Measurements from ENCODE around the gene PAWR. TPM values are rescaled to one million over a fixed set of nuclear protein-coding genes. Genes with fewer than 3 reads are reported as not detected.

The PAWR gene
- total and polyA plus RNA-seq, 10 of the 15 experiments (the other 5 are each of a cell fraction or from before 2014, with no cell fraction given): 8.1 to 70.6 (median 24.2) TPM

- TF ChIP-seq ZNF592 (IDR thresholded peaks at IDR 0.05): no peak
- no peak for TF ChIP-seq DPF2 (IDR thresholded peaks at IDR 0.05)
- no peak; the same call in 1 of the 2 replicates for TF ChIP-seq GATAD2B (conservative IDR thresholded peaks at IDR 0.05; ENCODE audit: low read depth)
- peak; percentile 57; the same call in 1 of the 2 replicates for TF ChIP-seq LARP7 (IDR thresholded peaks at IDR 0.05)
- TF ChIP-seq CBX5 (IDR thresholded peaks at IDR 0.05; ENCODE audit: low read depth): 0 out of 2 replicates have a peak, but pooled peaks have one; percentile 13
- peak; percentile 50; the same call in 1 of the 2 replicates for TF ChIP-seq SIN3A (IDR thresholded peaks at IDR 0.05; ENCODE audit: low read depth, low read length)
- peak; percentile 37; the same call in 1 of the 2 replicates for TF ChIP-seq SMC3 (IDR thresholded peaks at IDR 0.05; ENCODE audit: borderline replicate concordance, low read length)
- TF ChIP-seq PAX5 (IDR thresholded peaks at IDR 0.05; ENCODE audit: borderline replicate concordance, low read depth, low read length): no peak
- TF ChIP-seq NFYB (IDR thresholded peaks at IDR 0.05; ENCODE audit: insufficient read depth, low read depth, low read length): no peak
- TF ChIP-seq SPI1 (IDR thresholded peaks at IDR 0.05; ENCODE audit: borderline replicate concordance, insufficient read depth, low read depth, low read length): no peak
- TF ChIP-seq PAX8 (IDR thresholded peaks at IDR 0.05): no peak
- no peak for TF ChIP-seq BCL11A (IDR thresholded peaks at IDR 0.05; ENCODE audit: low read depth, low read length)
- no peak for TF ChIP-seq RUNX3 (IDR thresholded peaks at IDR 0.05; ENCODE audit: low read length)
- no peak for TF ChIP-seq JUNB (IDR thresholded peaks at IDR 0.05)
- TF ChIP-seq NFYA (IDR thresholded peaks at IDR 0.05; ENCODE audit: borderline replicate concordance, low read depth, low read length): no peak
- no peak for TF ChIP-seq MYC (IDR thresholded peaks at IDR 0.05; ENCODE audit: insufficient read depth, insufficient read length, insufficient replicate concordance, low read length, severe bottlenecking)
- TF ChIP-seq IKZF1 (conservative IDR thresholded peaks at IDR 0.05): peak; percentile 85
These were observed at the start of gene PAWR (continued) for GRCh38 chr12:79690638-79691510.
